GM18867 (cell line): ENCODE data around the gene GRM4.

Experiments used
- ATAC-seq: cut with Tn5 transposase; IDR thresholded peaks from one replicate; pipeline ENCODE4 v1.9.1; 2021; ENCODE audit warnings: mild to moderate bottlenecking, moderate library complexity; ENCODE audit not compliant: unreplicated experiment

Gene GRM4

DNA sequence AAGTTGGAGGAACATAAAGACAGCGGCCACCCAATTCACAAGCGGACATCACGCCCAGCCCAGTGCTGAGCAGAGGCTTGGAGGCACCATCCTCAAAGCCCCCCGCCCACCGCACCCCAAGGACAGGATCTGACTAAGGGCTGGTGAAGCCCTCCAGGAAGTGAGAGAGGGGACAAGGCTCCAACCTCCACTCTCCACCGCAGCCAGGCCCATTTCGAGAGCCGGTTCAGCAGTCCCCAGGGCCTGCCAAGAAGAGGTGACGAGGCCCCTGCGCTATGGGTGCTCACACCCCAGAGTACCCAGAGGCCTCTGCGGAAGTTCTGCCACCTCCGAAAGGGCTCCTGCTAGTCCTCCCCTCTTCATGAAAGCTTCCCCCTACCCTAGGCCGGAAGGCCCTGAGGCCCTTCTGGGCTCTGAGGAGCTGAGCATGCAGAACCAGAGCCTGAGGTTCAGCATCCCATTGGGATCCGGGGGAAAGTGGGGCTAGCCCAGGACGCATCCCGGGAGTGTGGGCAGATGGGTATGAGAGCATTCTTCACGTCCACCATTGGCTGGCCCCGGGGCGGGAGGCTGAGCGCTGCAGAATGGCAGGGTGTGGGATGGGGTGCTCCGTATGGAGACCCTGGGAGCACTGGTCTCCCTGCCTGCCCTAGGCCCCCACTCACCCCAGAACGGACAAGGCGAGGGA is 2.5 kb downstream of the GRM4 start:
- no peak for ATAC-seq

DNA sequence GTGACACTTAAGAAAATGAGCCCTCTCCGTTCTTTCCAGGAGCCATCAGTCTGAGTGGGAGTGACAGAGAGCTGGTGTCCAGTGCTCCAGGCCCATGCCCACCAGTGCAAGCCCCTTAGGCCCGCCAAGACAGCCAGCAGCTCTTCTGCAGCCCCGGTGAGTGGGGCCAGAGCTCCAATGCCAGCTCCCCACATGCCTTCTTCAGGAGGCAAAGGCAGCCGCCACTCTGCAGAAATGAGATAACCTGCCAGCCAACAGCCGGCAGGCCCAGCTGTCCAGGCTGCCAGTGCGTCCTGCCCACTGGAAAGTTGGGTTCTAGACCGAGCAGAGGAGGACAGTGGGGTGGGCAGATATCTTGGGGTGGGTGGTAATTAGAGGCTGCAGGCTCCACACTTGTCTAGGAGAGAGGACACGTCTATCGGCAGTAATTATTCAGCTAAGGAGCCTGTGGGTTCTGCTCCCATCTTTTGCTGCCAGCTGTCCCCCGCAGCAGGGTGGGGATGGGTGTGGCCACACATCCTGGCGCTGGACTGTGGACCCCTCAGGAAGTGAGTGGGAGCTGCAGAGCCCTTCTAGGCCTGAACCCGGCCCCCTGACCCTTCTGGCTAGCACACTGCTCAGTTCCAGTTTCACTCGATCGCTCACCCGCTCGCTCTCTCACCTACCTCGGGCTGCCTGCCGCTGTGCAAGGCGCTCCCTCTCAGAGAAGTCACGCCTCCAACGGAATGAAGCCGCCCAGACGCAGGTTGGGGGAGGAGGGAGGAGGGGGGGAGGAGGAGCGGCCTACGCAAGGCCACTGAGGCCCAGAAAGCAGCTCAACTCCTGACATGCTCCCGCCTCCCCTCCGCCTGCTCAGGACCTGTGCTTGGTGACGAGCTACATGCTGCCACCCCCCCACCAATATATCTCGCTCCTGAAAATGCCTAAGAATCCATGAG is 3.6 kb downstream of the GRM4 start:
- ATAC-seq = no peak

DNA sequence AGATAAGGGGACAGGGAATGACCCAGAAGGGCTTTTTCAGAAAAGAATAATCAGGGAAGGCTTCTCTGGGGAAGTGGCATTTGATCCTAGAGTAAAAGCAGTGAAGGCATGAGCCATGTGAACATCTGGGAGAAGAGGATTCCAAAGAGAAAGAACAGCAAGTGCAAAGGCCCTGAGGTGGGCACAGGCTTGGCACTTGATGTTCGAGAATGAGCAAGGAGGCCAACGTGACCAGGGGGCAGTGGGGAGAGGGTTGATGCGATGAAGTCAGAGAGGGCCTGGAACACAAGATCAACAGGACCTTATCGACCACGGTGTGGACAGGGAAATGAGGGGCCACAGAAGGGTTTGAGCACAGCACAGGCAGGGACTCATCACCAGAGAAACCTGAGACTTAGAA is 5.8 kb downstream of the GRM4 start:
- ATAC-seq = no peak

DNA sequence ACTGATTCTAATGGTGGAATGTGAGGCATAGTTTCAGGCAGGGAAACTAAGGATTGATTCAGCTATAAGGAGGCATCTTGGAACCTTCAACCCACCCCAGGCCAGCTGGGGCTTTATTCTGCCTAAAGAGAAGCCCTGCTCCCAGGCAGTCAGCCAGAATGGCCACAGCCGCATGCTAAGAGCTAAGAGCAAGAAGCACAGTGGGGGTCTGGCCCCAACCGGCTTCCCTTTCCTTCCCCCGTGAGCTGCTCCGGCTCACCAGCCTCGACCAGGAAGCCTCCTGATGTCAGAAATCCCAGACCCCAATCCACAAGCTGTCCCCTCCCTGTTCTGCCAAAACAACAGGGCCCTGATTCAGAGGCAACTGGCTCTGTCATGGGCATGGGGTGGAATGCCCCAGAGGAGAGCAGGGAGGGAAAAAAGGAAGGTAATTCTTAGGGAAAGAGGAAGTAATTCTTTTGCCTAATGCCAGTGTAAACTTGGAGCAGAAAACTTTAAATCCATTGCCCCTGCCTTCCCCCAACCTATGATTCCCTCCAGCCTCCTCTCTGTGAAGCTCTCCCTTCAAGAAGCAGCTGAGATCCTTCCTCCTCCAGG is 6.9 kb downstream of the GRM4 start:
- ATAC-seq = no peak

DNA sequence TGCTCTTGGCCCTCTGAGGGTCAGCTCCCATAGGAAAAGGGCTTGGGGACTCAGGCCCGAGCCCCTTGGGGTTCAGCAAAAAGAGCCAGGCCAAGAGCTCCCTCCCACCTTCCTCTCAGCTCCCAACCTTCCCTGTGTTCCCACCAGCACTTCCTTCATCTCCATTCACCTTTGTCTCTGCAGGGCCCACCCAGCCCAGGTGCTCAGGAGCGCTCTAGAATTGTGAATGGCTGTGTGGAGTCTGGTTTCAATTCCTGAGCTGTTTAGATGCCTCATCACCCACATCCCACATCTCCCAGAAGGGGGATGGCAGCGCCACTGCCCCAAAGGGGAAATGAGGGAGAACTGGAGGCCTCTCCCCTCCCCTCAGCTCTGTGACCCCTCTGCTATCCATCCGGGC is 7.7 kb downstream of the GRM4 start:
- no peak for ATAC-seq

DNA sequence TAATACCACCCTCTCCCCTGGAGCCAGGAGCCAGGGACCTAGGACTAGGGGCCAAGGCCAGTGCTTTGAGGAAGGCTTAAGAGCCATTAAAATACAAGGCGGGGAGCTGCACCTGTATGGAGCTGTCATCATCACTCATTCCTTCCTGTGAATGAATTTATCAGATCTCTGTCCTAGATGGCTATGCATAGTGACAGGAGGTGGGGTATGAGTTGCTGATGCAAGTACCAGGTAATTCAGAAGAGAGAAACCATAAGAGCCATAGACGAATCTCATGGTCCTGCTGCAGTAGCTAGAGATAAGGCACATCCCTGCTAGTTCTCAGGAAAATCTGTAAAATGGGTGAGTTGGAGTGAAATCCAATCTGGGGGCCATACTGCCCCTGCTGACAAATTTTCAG is 10.3 kb downstream of the GRM4 start:
- no peak for ATAC-seq

DNA sequence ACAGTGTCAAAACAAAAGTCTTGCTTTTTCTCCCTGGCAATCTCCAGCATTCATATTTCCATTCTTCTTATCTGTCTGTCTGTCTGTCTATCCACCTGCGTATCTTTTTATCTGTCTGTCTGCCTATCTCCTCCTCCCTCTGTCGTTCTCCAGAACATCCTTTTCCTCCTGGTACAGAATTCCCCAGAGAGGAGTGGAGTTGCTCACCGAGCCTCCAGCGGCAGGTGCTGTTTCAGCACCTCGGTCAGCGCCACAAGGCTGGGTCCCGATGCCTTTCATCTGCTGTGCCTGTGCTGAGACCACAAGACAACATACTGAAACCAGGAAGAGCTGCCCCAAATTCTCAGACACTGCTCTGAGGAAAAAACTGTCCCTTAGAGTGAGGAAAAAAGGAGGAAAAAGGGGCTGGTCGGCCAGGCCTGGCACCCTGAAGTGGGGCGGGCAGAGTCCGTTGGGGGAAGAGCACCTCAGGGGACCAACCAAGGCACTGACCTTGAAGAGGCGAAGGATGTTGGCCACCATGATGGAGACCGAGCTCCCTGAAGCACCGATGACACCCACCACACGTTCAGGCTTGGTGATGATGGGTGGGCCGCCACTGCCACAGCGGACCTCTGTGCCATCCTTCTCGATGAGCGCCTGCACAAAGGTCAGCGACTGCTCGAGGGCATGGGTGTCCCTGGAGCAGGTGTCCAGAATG is 13.3 kb downstream of the GRM4 start:
- no peak for ATAC-seq

DNA sequence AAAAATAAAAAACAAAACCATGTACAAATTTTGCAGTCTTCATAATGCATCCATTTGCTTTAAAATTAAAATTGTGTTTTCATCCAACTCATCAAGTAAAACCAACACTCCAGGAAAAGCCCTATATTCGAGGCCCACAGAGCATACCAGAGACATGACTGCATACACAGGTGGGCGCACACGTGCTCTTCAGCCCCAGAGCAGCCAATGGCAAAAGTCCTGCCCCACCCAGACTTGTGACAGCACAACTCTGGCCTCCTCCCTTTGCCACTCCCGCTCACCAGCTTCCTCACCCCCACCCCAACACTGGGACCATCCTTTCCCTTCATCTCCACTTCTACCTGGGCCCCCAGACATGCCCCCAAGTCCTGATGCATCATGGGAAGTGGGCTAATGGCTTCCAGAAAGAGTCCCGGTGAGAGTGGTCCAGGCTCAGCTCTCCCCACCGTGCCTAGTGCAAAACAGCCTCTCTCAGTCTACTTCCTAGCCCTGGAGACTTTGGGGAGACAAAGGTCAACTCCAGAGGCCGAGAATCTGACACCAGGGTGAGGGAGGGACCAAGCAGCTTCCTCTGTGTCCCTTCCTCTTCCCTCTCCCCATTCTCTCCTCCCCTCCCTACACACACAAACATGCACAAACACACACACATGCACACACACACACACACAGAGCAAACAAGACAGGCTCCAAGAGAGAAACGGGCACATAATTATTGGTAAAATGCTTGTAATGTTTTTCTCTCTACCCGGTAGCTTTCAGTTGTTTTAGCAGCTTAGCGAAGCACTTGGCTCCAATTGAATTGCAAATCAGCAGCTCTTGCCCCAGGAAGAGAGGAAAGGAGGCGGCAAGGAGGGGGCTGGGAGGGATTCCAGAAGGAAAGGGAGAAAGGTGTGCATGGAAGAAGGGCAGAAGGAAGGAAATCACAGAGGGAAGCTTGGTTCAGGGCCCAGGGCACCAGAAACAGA is 14.3 kb downstream of the GRM4 start:
- no peak for ATAC-seq

DNA sequence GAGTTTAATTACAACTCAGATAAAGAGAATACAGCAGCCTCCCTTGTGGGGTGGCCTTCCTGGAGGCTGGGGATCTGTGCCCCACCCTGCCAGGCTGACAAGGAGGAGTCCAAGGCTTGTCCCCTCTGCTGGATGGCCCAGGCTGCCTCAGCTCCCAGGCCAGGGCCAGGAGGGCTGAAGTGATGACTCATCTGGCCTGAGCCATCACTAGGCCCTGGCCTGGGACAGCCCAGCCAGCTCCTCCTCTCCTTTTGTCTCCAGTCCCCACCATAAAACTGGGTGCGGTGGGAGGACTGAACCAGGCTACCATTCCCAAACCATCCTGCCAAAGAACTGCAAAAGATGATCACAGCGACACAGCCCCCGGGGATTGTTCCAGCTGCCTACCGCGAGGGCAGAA is 15.0 kb downstream of the GRM4 start:
- no peak for ATAC-seq

DNA sequence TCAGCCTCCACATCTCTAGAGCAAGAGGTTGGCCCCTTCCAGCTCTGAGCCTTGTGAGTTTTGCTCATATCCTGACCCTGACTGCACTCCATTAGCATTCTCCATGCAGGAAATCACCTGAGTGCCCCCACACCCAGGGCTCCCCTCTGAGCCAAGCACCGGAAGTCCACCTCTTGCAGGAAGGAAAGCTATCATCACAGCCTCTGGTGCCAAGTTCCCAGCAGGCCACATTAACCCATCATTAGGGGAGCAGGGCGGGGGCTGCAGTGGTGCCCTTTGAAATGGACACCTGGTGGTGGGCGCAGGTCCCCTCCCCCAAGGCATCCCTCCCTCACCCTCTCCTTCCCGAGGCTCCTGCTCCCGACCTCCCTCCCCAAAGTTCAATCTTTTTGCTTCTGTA is 16.1 kb downstream of the GRM4 start:
- no peak for ATAC-seq

DNA sequence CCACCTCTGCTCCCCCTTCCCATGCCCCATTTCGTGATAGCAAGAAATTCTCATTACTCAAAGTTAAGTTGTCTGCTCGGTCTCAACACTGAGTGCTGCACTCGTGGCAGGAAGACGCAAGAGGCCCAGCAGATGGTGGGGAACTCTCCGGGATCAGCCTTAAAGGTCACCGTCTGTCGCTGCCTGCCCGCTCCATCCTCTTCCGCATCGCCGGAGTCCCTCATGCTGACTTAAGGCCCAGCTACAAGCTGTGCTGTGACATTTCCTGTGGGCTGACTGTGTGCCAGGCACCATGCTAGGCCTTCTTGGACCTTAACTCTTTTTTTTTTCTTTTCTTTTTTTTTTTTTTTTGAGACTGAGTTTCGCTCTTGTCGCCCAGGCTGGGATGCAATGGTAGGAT is 17.8 kb downstream of the GRM4 start:
- no peak for ATAC-seq

DNA sequence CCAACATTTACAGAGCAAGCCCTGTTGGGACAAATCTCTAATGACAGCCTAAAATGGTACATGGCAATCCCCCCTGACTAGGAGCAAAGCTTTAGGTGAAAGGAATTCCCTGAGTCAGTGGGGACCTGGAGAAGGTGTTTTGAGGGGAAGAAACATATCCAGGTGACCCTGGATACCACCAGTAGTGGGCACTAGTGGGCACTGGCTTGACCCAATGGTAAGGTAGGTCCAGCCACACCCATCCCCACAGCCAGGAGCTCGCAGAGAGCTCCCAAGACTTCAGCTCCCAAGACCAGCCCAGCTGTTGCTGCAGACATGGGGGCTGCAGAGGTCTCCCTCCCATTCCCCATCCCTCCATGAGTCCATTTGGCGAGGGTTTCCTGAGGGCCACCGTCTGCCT is 19.5 kb downstream of the GRM4 start:
- no peak for ATAC-seq

DNA sequence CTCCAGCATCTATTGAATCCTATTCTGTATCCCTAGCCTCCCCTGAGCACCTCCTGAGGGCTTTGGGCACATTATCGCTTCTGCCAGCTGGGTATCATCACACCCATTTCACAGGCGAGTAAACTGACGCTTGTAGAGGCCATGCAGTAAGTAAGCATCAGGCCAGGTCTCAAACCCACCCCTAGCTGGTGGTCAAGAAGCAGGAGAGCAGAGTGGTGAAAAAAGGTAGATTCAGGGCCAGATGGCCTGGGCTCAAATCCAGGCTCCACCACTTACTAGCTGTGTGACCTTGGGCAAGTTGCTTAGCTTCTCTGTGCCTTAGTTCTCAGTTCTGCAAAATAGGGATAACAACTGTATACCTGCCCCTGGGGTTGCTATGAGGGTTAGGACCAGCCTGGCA is 19.9 kb downstream of the GRM4 start:
- no peak for ATAC-seq

DNA sequence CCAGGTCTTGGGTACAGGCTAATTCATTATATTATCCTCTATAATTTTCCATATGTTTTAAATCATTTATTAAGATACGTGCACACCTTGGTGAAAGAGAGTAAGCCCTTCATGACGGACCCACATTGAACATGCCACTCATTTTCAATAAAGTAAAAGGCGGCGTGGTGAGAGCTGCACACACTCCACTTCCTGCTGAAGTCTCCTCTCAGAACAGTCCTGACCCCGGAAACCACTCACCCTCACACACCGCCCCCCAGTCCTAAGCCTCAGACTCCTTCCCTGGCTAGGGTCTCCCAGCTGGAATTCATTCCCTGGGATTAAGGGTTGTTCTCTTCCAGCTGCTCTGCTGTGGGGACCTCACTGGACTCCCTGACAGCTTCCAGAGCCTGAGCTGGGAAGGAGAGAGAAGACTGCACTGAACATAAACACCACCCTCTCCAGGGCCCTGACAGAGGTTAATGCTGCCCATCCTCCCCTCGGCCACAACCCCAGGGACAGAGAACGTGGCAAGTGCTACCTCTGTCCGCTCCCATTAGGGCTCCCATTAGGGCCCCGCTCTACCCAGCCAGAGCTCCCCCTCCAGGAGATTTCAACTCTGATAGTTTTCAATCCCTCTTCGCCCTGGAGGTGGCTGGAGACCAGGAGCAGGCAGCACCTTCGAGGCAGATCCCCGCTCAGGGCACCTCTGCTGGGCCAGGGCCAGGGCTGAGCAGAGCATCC is 24.8 kb downstream of the GRM4 start:
- no peak for ATAC-seq

DNA sequence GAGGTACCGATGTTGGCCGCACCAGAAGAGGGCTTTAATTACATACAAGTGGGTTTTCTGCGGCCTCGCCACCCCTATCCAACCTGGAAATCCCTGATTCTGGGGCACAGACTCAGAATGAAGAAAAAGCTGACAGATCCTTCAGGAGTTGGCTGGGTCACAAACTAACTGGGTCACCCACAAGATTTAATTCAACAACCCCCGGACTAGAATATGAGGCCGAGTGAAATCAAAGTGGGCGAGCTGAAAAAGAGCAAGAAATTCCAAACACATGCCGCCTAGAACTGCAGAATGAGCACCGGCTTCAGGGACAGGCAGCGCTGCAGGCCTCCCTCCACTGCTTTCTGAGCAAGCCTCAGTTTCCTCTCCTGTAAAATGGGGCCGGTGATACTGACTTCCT is 30.0 kb downstream of the GRM4 start:
- ATAC-seq = no peak

DNA sequence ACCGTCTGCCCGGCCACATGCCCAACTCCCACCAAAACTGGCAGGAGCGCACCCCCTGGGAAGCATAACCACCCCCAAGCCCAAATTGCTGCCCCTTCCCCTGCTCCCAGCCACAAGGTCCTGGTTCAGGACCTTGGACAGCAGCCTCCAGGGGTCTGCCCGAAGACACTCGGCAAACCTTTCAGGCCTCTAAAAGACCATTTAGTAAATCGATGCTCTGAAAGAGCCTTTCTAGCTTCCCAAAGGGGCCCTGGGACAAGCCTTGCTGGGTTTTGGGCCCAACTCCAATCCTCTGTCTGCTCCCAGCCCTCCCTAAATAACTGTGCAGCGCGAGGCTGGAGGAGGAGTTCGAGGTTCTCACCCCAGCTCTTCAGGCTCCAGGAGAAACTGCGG is 30.5 kb downstream of the GRM4 start:
- ATAC-seq = no peak

DNA sequence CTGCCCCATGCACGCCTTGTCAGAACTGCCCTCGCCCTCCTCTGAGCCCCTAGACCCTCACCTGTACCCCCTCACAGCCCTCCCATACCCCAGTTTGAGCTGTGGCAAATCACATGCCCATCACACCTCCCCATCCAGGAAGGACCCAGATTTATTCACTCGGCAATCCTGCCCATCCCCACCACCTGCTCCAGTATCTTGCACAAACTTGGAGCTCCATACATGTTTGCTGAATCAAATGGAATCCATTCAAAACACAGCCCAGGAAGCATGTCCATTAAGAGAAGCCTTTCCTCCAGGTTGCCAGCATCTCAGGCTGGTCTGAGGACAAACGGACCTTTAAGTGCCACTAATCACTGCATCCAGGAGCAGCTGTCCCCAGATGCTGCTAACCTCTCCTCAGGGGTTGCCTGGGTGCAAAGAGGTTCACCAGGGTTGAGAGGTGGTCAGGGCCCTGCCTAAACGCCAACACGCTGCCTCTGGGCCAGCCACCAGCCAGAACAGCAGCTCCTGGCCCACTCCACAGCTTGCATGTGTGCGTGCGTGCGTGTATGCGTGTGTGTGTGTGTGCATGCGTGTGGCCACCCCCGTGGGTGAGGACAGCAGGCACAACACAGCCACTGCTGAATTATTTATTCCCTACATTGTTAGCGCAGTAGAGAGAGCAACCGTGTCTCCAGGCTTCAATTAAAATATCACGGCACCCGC is 31.0 kb downstream of the GRM4 start:
- no peak for ATAC-seq

DNA sequence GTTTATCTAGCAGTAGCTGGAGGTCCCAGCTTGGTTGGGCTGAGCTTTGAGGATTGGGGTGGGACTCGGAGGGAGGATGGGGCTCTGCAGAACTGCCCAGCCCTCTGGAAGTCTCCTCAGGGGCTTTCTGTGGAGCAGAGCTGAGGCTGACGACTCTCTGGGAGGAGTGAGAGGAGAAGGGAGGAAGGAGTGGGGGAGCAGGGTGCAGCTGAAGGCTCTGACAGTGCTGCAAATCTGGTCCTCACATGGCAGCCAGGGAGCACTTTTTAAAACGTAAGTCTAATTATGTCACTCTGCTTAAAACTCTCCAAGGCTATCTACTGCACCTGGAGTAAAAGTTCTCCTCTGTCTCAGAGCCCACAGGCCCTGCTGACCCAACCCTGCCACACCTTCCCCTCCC is 32.4 kb downstream of the GRM4 start:
- no peak for ATAC-seq

DNA sequence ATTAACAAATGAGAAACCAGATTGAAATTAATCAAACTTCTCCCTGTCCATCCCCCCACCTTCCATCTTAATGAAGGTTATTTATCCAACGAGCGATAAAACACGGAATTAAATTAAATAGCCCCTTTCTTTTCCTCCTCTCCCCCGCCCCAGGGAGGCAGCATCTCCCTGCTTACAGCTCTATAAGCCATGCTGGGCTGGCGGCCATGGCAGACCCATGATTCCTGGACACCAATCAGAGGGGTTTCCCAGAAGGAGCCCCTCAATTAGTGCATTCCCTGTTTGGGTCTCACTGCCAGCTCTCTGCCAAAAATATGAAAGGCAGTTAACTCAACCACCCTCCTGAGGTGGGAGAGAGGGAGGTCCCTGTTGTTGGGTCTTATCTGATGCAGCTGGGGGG is 33.8 kb downstream of the GRM4 start:
- no peak for ATAC-seq
